ENCODE measurements around the gene HS6ST1.

Gene HS6ST1

DNA sequence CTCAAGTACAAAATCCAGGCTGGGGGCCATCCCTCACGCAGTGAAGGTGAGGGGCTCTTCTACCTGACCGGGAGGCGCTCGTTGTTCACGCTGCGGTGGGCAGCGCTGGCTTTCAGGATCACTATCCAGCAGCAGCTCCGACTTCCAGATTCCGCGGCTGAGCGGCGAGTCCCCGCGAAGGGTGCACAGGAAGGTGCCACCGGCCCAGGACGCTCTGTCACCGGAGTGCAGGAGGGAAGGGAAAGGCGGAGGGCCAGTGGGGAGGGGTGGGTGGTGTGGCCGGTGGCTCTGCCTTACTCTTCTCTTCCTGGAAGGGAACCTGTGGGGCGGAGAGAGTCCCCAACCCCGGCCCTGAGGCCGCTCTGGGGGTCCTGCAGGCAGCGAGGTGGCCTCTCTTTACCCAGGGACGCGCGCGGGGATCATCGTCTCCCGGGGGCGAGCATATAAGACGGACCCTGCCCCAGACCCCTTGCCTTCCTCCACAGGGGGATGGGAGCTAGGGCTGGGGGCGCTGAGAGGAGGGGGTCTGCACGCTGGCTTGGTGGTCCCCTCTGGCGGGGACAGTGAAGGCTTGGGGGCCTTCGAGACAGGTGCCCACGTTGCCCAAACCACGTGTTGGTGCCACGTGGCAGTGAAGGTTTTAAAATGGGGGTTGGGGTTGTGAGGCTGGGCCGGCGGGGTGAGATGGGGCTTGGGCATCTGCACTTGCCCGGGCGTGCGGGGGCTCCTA, 26.9 kb upstream of the HS6ST1 start:
- Histone ChIP-seq H3K4me2 (ENCODE audit: insufficient read depth, low read length) (no peak overlapping the region), H3K27me3 (ENCODE audit: insufficient read depth, low read length, poor library complexity) (no peaks in the 10 kb centered on the region), H3K36me3 (ENCODE audit: insufficient read depth, low read length) (no peaks in the 10 kb centered on the region), H3K9ac (ENCODE audit: low read depth, low read length) (no peak overlapping the region), H2AFZ (ENCODE audit: low read depth, low read length) (no peak overlapping the region), H3K4me3 (ENCODE audit: low read depth in 1 of 2, low read length in 2 of 2) (no peak overlapping the region), H4K20me1 (ENCODE audit: insufficient read depth, low read length) (no peaks in the 10 kb centered on the region), H3K4me1 (ENCODE audit: insufficient read depth, low read length) (no peaks in the 10 kb centered on the region), H3K79me2 (ENCODE audit: insufficient read depth, low read length) (no peaks in the 10 kb centered on the region), H3K9me3 (ENCODE audit: insufficient read depth, low read length, severe bottlenecking) (peaks cover 11% of the 10 kb centered on the region), H3K27ac (ENCODE audit: low read length) (no peak overlapping the region)
- ATAC-seq (ENCODE audit: insufficient read depth, low read depth): no peak
- no peak for TF ChIP-seq EZH2 (IDR thresholded peaks at IDR 0.05; ENCODE audit: borderline replicate concordance, low read depth, low read length, severe bottlenecking)
- TF ChIP-seq, protein P1, sequence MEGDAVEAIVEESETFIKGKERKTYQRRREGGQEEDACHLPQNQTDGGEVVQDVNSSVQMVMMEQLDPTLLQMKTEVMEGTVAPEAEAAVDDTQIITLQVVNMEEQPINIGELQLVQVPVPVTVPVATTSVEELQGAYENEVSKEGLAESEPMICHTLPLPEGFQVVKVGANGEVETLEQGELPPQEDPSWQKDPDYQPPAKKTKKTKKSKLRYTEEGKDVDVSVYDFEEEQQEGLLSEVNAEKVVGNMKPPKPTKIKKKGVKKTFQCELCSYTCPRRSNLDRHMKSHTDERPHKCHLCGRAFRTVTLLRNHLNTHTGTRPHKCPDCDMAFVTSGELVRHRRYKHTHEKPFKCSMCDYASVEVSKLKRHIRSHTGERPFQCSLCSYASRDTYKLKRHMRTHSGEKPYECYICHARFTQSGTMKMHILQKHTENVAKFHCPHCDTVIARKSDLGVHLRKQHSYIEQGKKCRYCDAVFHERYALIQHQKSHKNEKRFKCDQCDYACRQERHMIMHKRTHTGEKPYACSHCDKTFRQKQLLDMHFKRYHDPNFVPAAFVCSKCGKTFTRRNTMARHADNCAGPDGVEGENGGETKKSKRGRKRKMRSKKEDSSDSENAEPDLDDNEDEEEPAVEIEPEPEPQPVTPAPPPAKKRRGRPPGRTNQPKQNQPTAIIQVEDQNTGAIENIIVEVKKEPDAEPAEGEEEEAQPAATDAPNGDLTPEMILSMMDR (IDR thresholded peaks at IDR 0.05; ENCODE audit: borderline replicate concordance, extremely low read depth, low read length, poor library complexity, severe bottlenecking): no peak
- no peak for DNase-seq

DNA sequence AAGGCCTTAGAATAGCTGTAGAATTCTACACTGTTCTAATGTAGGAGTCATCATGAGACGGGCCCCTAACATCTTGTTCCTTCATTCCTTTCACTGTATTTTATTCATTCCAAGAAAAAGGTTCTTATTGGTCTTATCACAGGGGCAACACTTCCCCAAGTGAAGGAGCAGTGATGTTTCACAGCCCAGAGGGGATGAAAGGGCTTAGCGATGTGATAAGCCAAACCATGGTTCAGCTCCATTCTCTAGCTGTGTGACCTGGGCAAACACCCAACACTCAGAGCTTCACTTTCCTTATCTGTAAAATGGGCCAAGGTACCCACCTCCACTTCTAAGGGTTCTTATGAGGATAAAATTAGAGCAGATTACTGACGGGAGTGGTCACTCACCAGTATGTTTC, 25.4 kb upstream of the HS6ST1 start:
- Histone ChIP-seq H3K4me2 (ENCODE audit: insufficient read depth, low read length) (no peak overlapping the region), H3K27ac (ENCODE audit: low read length) (no peak overlapping the region), H3K36me3 (ENCODE audit: insufficient read depth, low read length) (no peaks in the 10 kb centered on the region), H3K79me2 (ENCODE audit: insufficient read depth, low read length) (no peaks in the 10 kb centered on the region), H3K9me3 (ENCODE audit: insufficient read depth, low read length, severe bottlenecking) (peaks cover 13% of the 10 kb centered on the region), H3K4me1 (ENCODE audit: insufficient read depth, low read length) (no peaks in the 10 kb centered on the region), H4K20me1 (ENCODE audit: insufficient read depth, low read length) (no peaks in the 10 kb centered on the region), H3K9ac (ENCODE audit: low read depth, low read length) (no peak overlapping the region), H3K4me3 (ENCODE audit: low read depth in 1 of 2, low read length in 2 of 2) (no peak overlapping the region), H3K27me3 (ENCODE audit: insufficient read depth, low read length, poor library complexity) (no peaks in the 10 kb centered on the region), H2AFZ (ENCODE audit: low read depth, low read length) (no peak overlapping the region)
- DNase-seq (no peak), ATAC-seq (ENCODE audit: insufficient read depth, low read depth) (no peak)
- TF ChIP-seq, protein P1 (IDR thresholded peaks at IDR 0.05; ENCODE audit: borderline replicate concordance, extremely low read depth, low read length, poor library complexity, severe bottlenecking): no peak
- no peak for TF ChIP-seq EZH2 (IDR thresholded peaks at IDR 0.05; ENCODE audit: borderline replicate concordance, low read depth, low read length, severe bottlenecking)

DNA sequence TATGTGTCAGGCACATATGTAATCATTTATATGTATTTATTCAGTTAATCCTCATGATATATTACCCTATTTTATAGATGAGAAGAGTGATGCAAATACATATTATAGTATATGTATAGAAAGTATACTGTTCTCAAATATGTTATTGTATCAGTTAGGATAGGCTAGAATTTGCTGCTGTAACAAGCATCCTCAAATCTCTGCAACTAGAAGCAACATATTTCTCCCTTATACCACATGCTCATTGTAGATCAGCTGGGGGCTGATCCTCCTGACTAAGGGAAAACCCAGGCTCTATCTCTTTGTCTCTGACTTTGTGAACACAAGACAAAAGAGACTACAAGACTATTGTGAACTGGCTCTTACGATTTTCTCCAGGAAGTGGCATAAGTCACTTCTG, 24.8 kb upstream of the HS6ST1 start:
- Histone ChIP-seq H3K9ac (ENCODE audit: low read depth, low read length) (no peak overlapping the region), H3K36me3 (ENCODE audit: insufficient read depth, low read length) (no peaks in the 10 kb centered on the region), H2AFZ (ENCODE audit: low read depth, low read length) (no peak overlapping the region), H3K4me1 (ENCODE audit: insufficient read depth, low read length) (no peaks in the 10 kb centered on the region), H3K4me3 (ENCODE audit: low read depth in 1 of 2, low read length in 2 of 2) (no peak overlapping the region), H3K9me3 (ENCODE audit: insufficient read depth, low read length, severe bottlenecking) (peaks cover 13% of the 10 kb centered on the region), H3K79me2 (ENCODE audit: insufficient read depth, low read length) (no peaks in the 10 kb centered on the region), H3K27ac (ENCODE audit: low read length) (no peak overlapping the region), H3K4me2 (ENCODE audit: insufficient read depth, low read length) (no peak overlapping the region), H3K27me3 (ENCODE audit: insufficient read depth, low read length, poor library complexity) (no peaks in the 10 kb centered on the region), H4K20me1 (ENCODE audit: insufficient read depth, low read length) (no peaks in the 10 kb centered on the region)
- TF ChIP-seq EZH2 (IDR thresholded peaks at IDR 0.05; ENCODE audit: borderline replicate concordance, low read depth, low read length, severe bottlenecking): no peak
- TF ChIP-seq, protein P1 (IDR thresholded peaks at IDR 0.05; ENCODE audit: borderline replicate concordance, extremely low read depth, low read length, poor library complexity, severe bottlenecking): no peak
- ATAC-seq (ENCODE audit: insufficient read depth, low read depth): no peak
- no peak for DNase-seq
